GM21737 (cell line): Measurements from ENCODE around the gene NAA60.

ENCODE experiments used
- ATAC-seq: cut with Tn5 transposase; IDR thresholded peaks from one replicate; pipeline ENCODE4 v1.9.1; 2021; ENCODE audit warnings: mild to moderate bottlenecking, moderate library complexity; ENCODE audit not compliant: unreplicated experiment

Gene NAA60

DNA sequence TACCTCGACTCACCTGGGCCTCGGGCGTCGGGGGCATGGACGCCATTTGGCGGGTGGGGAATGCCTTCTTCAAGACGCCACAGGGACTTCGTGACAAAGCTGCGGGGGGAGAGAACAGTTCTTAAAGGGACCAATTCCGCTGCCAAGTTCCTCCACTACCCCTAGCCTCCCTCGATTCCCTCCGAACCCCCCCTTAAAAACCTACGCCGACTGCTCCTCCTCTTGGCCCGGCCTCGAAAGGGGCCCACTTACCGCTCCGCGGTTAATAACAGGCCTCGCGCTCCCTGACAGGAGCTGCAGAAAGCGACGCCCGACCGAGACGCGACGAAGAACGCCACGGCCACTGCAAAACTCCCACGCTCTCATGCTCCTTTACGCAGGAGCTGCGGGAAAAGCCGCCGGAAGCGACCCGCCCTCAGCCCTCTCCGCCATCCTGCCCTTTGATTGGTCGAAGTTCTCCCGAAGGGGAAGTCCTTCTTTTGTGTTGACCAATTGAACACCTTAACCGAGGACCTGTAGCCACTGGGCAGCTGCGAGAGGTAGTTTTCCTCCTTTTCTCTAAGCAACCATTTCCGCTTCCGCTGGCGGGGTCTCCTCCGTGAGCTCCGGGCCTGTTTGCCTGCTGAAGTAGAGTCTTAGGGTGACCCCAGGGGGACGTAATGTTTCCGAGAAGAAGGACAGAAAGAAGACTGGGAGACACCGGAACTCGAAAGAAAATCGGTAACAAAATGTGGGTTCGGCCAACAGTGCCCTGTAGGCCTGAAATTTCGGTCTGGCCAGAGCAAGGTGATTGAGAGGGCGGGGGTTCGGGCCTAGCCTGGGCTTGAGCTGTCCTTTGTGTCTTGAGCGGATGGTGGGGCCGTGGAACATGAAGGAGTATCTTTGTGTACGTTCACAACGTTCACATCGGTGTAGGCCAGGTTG, at the start of gene NAA60, which contains the start of gene ZNF597:
NAA60 (plus strand) TSS at position 573 of the 924 bp plus-strand sequence. CDS start 32,548 bp downstream, outside the sequence.
ZNF597 (minus strand) TSS at position 397 of the 924 bp plus-strand sequence; CDS start at position 46, 351 bp downstream.
- ATAC-seq: peak; percentile 94

DNA sequence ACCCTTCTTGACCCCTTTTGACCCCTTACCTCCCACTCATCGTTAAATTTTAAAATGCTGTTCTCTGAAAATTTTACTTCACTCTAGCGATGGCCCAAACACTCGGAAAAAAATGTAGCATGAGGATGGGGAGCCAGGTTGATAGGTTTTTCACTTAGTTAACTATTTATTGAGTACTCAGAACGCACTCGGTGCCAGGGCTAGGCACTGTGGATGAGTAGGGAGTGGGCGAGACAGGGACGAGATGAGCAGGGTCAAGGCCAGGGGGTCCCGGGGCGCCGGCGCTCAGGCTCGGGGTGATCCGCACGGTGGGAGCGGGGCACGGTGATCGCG, 43.1 kb upstream of the NAA60 start:
- ATAC-seq: peak; percentile 33

DNA sequence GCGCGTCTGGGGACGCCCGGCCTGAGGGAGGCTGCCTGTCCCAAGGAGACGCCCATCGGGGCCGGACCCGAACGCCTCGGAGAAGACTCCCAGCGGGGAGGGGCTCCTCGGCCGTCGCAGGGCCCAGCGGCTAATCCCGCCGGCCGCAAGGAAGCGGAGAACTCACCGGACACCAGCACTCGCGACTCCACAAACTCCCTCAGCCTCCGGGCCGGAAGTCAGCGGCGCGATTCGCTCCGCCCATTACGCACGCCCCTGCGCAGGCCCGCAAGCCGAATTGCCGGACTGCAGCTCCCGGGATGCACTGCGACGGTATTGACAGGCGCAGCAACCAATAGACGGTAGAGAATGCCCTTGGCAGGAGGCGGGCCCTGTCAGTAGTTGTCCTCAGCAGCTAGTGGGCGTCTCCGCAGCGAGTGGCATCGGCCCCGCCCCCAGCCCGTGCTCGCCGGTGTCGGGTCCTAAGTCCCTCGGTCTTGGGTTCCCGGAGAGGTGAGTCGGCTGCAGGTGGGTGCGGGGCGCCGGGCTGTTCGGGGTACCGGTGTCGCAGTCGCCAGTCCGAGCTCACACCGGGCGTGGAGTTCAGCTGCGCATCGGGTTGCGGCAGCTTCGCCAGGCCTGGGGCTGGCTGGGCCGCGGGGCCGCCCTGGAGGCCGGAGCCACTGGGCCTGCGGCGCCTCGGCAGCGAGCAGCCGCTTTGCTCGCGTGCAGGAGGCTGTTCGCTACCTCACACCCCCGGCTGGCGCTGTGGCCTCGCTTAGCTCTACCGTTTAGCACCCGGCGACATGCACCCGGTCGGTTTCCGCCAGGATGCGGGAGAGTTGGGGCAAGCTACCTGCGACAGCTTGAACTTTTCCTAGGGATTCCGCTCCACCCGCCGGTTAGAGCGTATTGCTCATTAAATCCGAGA, 42.4 kb upstream of the NAA60 start, which contains the start of the genes ZNF174 and ZSCAN32:
ZNF174 (plus strand) TSS at position 437 of the 910 bp plus-strand sequence. CDS start 790 bp downstream, outside the sequence.
ZSCAN32 (minus strand) TSS at position 226 of the 910 bp plus-strand sequence. CDS start 3,447 bp downstream, outside the sequence.
- ATAC-seq: peak; percentile 97

DNA sequence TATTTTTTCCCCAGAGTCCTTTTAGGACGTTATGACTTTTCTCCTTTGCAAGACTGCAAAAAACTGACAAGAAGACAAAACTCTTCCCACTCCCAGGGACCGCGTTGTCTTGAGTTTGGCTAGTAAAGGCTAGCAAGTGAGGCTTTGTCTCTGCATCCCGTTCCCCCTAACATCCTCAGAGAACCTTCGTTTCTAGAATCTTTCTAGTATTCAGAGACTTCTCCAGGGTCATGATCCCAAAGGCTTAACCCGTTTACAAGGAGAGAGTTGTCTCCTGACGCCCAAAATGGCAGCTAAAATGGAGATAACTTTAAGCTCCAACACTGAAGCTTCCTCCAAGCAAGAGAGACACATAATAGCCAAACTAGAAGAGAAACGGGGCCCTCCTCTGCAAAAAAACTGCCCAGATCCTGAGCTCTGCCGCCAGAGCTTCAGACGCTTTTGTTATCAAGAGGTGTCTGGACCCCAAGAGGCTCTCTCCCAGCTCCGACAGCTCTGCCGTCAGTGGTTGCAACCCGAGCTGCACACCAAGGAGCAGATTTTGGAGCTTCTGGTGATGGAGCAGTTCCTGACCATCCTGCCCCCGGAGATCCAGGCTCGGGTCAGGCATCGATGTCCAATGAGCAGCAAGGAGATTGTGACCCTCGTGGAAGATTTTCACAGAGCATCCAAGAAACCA, 41.6 kb upstream of the NAA60 start:
- ATAC-seq: no peak

DNA sequence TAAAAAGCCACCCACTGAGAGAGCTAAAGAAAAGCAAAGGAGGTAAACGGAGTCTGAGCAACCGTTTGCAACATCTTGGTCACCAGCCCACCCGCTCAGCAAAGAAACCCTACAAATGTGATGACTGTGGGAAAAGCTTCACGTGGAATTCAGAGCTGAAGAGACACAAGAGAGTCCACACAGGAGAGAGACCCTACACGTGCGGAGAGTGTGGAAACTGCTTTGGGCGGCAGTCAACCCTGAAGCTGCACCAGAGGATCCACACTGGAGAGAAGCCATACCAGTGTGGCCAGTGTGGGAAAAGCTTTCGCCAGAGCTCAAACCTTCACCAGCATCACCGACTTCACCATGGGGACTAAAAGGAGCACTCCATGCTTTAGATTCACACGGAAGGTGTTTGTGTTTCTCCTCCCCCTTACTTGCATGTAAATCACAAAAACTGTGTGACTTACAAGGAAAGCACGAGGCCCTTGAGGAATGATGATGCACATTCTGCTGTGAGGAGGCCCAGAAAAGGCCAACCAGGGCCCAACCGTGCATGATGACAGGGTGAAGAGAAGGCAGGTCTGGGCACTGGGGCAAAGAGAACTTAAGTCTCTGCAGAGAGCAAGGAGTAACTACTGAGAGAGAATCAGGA, 34.8 kb upstream of the NAA60 start:
- no peak for ATAC-seq

DNA sequence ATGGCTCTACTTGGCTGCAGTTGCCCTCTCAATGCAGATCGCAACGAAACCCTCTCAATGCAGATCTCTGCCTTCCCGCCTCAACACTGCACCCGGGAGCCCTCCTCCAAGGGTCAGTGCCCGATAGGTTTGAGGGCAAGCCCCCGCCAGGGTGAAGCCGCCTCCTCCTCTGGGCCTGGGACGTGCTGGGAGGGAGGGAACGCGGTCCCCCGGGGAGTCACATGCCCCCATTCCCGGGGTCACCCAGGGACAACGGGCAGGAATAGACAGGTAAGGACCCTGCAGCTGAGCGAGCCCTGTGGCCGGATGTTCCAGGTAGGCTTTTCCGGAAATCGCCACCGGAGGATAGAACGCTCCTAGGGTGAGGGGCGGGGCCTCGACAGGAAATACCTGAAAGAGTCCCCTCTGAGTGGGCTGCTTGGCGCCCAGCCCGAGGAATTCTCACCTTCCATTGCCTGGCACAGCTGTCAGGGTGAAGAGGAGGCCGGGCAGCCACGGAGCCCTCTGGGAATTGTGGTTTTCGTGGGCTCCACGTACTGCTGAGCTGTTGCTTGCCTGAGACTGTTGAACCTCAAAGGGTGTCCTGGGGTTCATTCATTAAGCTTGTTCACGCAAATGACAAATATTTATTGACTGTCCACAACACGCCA, 29.6 kb upstream of the NAA60 start:
- no peak for ATAC-seq

DNA sequence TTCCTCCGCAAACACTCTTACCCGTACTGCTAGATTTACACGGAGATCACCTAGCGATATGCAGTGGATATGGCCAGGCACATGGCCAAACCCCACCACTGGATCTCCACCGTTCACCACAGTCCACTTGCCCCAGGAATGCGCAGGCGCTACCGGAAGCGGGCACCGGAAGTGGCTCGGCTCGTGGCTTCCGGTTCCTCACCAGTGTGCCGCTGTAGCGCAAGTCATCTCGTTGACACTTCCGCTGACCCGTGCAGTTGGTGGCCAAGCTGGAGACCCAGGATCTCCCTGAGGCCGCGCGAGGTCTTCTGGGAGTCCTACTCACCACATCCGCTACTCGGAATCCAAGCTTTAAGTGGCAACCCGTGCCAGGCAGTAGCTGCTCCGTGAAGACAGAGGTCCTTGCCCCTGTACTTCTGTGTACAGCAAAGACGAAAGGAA, 11.7 kb upstream of the NAA60 start:
- no peak for ATAC-seq

DNA sequence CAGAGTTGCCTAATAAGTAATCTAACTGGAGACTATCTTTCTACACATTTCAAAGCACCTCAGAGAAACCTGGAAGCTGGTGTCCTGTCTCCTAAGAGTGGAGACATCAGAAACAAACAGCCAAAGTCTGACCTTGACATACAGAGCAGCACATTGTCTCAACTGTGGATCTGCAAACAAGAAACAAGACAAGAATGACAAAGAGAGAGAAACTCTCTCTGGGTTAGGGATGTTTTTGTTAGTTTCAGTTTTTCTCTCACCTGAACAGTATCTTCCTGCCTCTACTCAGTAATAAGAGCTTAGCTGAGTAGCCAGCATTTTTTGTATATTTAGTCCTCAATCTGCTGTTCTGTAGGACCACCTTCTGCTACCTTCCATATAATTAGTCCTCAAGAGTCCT, 9.1 kb upstream of the NAA60 start:
- no peak for ATAC-seq

DNA sequence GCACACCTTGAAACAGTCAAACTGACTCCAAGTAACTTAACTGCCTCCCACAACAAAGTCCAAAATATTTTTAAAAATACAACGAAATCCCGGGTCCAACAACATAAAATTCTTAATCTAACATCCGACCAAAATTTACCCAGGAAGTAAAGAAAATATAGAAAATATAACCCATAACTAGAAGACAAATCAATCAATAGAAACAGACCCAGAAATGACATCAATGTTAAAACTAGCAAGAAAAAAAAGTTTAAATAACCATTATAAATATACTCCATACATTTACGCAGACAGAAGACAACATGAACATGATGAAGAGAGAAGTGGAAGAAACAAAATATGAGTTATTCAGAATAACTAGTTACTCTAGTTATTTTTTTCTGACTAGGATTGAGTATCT, 3.8 kb upstream of the NAA60 start:
- ATAC-seq: no peak

DNA sequence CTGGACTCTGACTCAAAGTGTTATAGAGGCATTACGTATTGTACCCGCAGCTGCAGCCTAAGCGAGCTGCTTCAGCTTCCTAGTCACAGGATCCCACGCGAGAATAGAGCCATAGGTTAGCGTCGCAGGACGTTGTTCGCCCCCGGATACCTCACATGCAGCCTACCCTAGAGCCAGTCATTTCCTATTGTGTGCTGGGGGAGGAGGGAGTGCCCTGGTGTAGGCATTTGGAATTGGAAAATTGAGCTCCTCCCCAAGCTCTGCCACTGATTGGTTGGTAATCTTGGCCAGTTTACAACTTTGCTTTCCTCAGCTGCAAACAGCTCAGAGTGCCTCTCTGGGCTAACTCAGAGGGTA, 530 bp downstream of the NAA60 start:
- ATAC-seq: peak; percentile 2

DNA sequence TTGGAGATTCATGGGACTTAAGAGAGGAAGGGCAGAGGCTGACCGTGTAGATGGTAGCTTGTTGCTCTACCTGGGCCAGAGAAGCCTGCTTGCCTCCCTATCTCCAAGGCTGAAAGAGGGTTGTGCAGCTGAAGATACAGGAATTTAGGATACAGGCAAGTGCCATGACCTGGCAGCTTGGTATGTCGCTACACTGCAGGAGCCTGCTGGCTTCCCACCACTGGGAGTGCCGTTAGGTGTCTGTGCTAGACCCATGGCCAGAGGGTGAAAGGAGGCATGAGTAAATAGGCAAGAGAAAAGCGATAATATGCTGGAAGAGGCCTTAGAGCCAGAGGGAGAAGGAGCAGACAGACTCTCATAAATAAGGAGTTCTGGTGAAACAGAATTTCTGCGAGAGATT, 10.6 kb downstream of the NAA60 start:
- no peak for ATAC-seq

DNA sequence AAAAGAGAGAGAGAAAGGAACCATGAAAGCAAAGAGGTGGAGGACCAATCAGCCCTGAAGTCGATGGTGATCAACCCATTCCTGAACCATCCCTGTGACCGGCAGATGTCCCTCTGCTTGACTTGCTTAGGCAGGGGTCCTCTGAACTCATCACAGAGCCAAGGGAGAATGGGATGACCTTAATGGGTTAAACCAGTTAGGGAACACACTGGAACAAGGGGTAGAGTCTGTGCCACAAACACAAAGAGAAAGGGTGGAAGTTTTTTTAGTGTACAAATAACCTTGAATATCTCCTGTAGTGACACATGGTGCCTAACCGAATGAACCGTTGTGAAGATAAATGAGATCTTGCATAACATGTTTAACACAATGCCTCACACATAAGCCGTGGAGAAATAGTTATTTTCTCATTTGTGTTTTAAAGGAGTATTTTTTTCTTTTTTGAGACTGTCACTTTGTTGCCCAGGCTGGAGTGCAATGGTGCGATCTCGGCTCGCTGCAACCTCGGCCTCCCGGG, 11.2 kb downstream of the NAA60 start:
- ATAC-seq: no peak

DNA sequence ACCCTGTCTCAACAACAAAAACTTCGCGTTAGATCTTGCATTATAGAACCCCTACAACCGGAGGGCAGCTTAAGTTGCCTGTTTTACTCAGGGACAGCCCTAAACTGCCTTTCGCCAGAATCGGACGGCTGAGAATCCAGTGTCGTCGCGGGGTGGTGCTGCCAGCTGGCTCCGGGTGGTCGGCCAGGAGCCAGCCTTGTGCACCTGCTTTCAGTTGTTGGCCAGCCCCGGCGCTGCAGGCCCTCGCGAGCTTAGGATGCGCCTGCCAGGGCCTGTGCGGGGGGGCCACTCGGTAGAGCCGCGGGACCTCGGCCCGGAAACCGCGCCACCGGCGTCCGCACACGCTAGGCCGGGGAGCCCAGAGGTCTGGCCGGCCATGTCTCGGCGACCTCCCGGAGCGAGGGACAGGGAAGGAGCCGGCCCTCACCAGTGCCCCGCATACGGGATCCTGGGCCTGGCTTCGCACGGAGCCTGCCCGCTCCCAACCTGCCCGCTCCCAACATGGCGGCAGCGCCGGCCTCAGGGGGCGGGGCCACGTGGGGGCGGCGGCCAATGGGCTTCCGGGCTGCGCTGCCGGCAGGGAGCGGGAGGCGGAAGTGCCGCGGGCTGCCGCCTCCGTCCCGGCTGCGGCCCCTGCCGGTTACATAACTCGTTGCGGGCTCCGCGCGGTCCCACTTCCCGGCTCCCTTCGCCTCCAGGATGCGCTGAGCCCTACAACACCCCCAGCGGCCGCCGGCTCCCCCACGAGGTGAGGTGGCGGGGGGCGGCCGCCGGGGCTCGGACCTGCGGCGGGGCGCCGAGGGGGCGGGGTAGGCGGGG, 14.2 kb downstream of the NAA60 start:
- ATAC-seq: peak; percentile 73

DNA sequence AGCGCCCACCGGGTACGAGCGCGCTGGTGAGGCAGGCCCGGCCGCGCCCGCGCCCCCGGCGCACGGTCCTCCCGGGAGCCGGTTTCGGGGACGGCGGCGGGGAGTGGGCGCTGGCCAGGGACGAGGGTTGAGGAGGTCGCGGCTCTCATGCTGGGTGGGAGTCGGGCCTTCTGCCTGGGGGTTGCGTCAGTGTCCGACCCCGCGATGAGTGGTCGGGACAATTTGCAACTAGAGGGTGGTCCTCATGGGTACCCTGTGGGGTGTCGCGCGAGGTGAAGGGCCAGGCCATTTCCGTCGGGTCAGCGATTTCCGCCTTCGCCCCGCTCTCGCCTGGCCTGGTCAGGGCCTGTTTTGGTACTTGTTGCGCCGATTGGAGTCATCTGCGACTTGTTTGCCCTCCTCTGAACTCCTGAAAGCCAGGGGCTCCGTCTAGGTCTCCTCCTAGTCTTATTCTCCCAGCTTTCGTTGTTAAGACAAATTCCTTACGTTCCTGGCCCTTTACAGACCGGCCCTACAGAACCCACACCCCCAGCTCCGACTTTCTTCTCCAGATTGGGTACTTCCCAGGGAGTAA, 14.9 kb downstream of the NAA60 start:
- peak; percentile 23 for ATAC-seq

DNA sequence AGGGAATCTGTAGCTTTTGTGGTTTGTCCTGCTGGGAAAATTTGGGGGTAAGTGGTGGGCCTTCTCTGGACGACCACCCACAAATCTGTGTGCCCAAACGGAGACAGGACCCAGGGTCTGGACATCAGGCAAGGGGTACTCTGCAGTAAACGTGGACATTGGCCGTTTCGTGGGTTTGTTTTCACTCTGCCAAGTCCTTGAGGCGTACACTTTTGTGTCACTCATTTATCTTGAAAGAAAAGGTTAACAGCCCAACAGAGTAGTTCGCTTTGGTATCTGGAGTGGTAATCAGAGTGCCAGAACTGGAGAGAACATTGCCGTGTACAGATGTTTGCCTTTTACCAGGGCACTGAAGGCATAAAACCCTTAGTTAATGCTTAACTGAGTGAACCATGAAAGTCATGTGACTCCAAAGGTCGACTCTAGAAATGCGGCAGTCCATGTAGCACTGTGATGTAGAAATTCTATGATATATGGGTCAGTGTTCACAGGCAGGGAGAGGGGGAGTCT, 15.4 kb downstream of the NAA60 start:
- ATAC-seq: no peak

DNA sequence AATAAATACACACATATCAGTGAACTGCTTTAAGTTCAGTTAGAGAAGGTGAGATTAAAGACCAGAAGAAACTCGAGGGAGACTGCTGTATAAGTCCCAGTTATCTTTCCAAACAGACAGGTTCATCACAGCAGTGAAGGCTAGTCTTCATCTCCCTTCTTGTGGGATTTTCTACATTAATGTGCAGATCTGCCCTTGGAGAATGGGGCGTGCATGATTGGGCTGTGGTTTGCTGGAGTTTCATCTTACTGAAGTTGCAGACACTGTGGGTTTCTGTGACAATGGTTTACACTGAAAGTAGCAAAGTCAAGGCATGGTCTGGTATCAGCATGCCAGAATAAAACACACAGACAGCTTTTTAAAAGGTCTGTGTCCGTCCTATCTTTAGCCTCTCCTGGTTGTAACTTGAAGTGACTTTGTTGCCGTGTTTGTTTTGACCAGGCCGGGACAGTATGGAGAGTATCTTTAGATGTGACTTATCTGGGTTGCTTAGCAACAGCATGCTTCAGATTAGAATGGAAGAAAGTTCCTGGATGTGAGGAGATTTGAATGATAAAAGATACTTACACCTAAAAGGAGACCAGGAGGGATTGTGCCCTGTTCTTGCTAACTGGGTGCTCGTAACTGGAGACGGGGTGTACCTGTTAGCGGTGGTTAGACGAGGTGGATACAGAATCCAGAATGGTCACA, 16.1 kb downstream of the NAA60 start:
- no peak for ATAC-seq

DNA sequence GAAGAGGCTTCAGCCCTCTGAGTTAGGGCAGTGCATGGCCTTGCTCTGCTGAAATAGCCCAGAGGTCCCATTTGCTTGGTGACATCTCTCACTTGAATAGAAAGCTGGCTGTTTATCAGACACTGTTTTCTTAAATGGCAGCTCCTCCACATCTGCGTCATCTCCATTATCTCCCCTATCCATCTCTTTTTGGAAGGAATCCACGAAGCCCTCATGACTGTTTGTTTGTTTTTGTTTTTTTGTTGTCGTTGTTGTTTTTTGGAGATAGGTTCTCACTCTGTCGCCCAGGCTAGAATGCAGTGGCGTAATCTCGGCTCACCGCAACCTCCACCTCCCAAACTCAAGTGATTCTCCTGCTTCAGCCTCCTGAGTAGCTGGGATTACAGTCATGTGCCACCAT, 16.6 kb downstream of the NAA60 start:
- no peak for ATAC-seq

DNA sequence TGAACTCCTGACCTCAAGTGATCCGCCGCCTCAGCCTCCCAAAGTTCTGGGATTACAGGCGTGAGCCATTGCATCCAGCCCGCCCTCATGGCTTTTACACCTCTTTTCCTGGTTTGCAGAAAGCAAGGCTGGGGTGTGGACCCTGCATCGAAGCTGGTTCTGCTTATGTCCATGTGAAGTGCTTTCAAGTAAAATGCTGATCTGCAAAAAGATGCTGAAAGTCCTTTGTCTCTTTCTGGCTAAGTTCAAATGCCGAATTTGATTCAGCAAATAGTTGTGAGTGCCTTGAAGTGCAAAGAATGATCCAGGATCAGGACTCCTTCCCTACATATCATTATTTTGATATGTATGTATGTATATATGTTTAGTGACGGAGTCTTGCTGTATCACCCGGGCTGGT, 17.1 kb downstream of the NAA60 start:
- no peak for ATAC-seq
